ENCODE data around the gene ASNSD1.

GRCh38 chr2:189709501-189710221 is 48.4 kb downstream of the ASNSD1 start:
- TF ChIP-seq CTCF (IDR thresholded peaks at IDR 0.05; ENCODE audit: low read depth, low read length, poor library complexity, severe bottlenecking) (no peak), EZH2phosphoT487 (IDR thresholded peaks at IDR 0.05; ENCODE audit: borderline replicate concordance, low read length) (no peak)
